GM12892 (cell line): ENCODE data around the gene ACBD5.
"Not testable (repeated sequence)": the region's sequence is repeated elsewhere in the genome, so short reads cannot be mapped to it uniquely, and the experiment has no call there.

Experiments
- POLR2A ChIP-seq: IDR thresholded peaks from 2 replicates; pipeline ENCODE4 v1.6.1; 2011; ENCODE audit warnings: low read depth, low read length, control low read depth
- POLR2AphosphoS5 ChIP-seq: IDR thresholded peaks from 2 replicates; pipeline ENCODE4 v1.6.1; 2011; ENCODE audit warnings: low read depth, low read length, control low read depth

GRCh38 chr10:27262788-27263187 is 22.2 kb upstream of the ACBD5 start:
- TF ChIP-seq POLR2A, POLR2AphosphoS5: not testable (repeated sequence)
